IMR-90 (cell line): ENCODE data around the gene SLC2A13. TPM values are rescaled to one million over a fixed set of nuclear protein-coding genes. Genes with fewer than 3 reads are reported as not detected.

Experiments used
- ATAC-seq: fragments of 200-7000 bp; cut with Tn5 transposase; 2 replicates; pipeline ENCODE4 v1.9.1; 2020; ENCODE audit warnings: low read depth, mild to moderate bottlenecking, moderate library complexity
- BruUV-seq: library from RNA; stranded (reverse); fragments of 400-500 nt; replicated peaks from 2 replicates; lab custom pipeline; 2021; lab: Mats Ljungman, UMichigan
- CTCF ChIA-PET: fragments of 300-600 bp; formaldehyde crosslinking; extraction: SDS; loops from one replicate; lab custom pipeline; 2021; ENCODE audit warnings: antibody characterized with exemption; lab: Yijun Ruan, JAX
- POLR2A ChIA-PET: fragments of 300-600 bp; sonication (Branson Sonifier 250); formaldehyde crosslinking; loops from one replicate; lab custom pipeline; 2022; ENCODE audit warnings: antibody characterized with exemption; ENCODE audit not compliant: unreplicated experiment; lab: Charles Lee
- DNase-seq: peaks from one replicate; pipeline ENCODE4 v3.0.0; 2013
- H2AFZ ChIP-seq: replicated peaks from 2 replicates; pipeline ENCODE3; 2013; ENCODE audit warnings: low read length, mild to moderate bottlenecking; ENCODE audit not compliant: poor library complexity
- H2AK5ac ChIP-seq: 2 replicates; pipeline ENCODE4 v1.6.1; 2013; ENCODE audit warnings: low read depth, low read length, inconsistent platforms
- H2AK9ac ChIP-seq: replicated peaks from 2 replicates; pipeline ENCODE3; 2013; ENCODE audit warnings: mild to moderate bottlenecking, low read depth, low read length, moderate library complexity; ENCODE audit not compliant: poor library complexity
- H2BK120ac ChIP-seq: 2 replicates; pipeline ENCODE4 v1.6.1; 2013; ENCODE audit warnings: low read depth, low read length, inconsistent platforms
- H2BK15ac ChIP-seq: 3 replicates; pipeline ENCODE4 v1.6.1; 2013; ENCODE audit warnings: low read depth, low read length, inconsistent platforms
- H2BK20ac ChIP-seq: 2 replicates; pipeline ENCODE4 v1.6.1; 2013; ENCODE audit warnings: low read depth, mild to moderate bottlenecking, inconsistent platforms, low read length, moderate library complexity
- H2BK5ac ChIP-seq: 2 replicates; pipeline ENCODE4 v1.6.1; 2013; ENCODE audit warnings: mild to moderate bottlenecking, low read depth, low read length, inconsistent platforms; ENCODE audit not compliant: poor library complexity, severe bottlenecking
- H3K14ac ChIP-seq: replicated peaks from 2 replicates; pipeline ENCODE4 v1.6.1; 2013; ENCODE audit warnings: low read depth, low read length, inconsistent platforms
- H3K18ac ChIP-seq: 2 replicates; pipeline ENCODE4 v1.6.1; 2013; ENCODE audit warnings: low read depth, low read length, control low read depth
- H3K23ac ChIP-seq: 2 replicates; pipeline ENCODE4 v1.6.1; 2013; ENCODE audit warnings: low read depth, low read length, inconsistent platforms
- H3K27ac ChIP-seq: 2 replicates; pipeline ENCODE4 v1.5.1; 2013; ENCODE audit warnings: mild to moderate bottlenecking, control low read depth, low read length; ENCODE audit not compliant: insufficient read depth
- H3K27me3 ChIP-seq: 2 replicates; pipeline ENCODE4 v1.6.1; 2013; ENCODE audit warnings: low read length; ENCODE audit not compliant: control insufficient read depth, insufficient read depth
- H3K36me3 ChIP-seq: 2 replicates; pipeline ENCODE4 v1.6.1; 2013; ENCODE audit warnings: low read length, mixed read lengths; ENCODE audit not compliant: control insufficient read depth, insufficient read depth
- H3K4ac ChIP-seq: 2 replicates; pipeline ENCODE4 v1.6.1; 2013; ENCODE audit warnings: low read depth, low read length, inconsistent platforms
- H3K4me1 ChIP-seq: 2 replicates; pipeline ENCODE4 v1.6.1; 2013; ENCODE audit warnings: low read length, mixed read lengths; ENCODE audit not compliant: control insufficient read depth, insufficient read depth
- H3K4me2 ChIP-seq: 2 replicates; pipeline ENCODE4 v1.6.1; 2013; ENCODE audit warnings: low read depth, mild to moderate bottlenecking, control low read depth, low read length, moderate library complexity
- H3K4me3 ChIP-seq: 2 replicates; pipeline ENCODE4 v1.5.1; 2013; ENCODE audit warnings: low read depth, mild to moderate bottlenecking, control low read depth, low read length, moderate library complexity; ENCODE audit not compliant: insufficient read depth
- H3K56ac ChIP-seq: 2 replicates; pipeline ENCODE4 v1.6.1; 2013; ENCODE audit warnings: low read length, inconsistent platforms; ENCODE audit not compliant: insufficient read depth; ENCODE audit errors: extremely low read depth
- H3K79me1 ChIP-seq, 2 experiments: 2 replicates each; pipeline ENCODE4 v1.6.1; 2013; ENCODE audit warnings: low read length in 2 of 2, inconsistent platforms in 1 of 2, low read depth in 1 of 2
- H3K9ac ChIP-seq: 2 replicates; pipeline ENCODE4 v1.6.1; 2013; ENCODE audit warnings: low read depth, low read length, control low read depth
- H3K9me1 ChIP-seq: 2 replicates; pipeline ENCODE4 v1.6.1; 2013; ENCODE audit warnings: low read length, inconsistent platforms; ENCODE audit not compliant: insufficient read depth
- H3K9me3 ChIP-seq: 2 replicates; pipeline ENCODE4 v1.6.1; 2013; ENCODE audit warnings: low read length; ENCODE audit not compliant: control insufficient read depth, insufficient read depth
- H4K20me1 ChIP-seq: 2 replicates; pipeline ENCODE4 v1.6.1; 2013; ENCODE audit warnings: low read length, inconsistent platforms; ENCODE audit not compliant: insufficient read depth
- H4K5ac ChIP-seq: 2 replicates; pipeline ENCODE4 v1.6.1; 2013; ENCODE audit warnings: mild to moderate bottlenecking, low read depth, low read length, control low read depth
- H4K8ac ChIP-seq, 2 experiments: 2 replicates each; pipeline ENCODE4 v1.6.1; 2013; ENCODE audit warnings: low read depth in 2 of 2, low read length in 2 of 2, control low read depth in 1 of 2, inconsistent platforms in 1 of 2
- H4K91ac ChIP-seq: 2 replicates; pipeline ENCODE4 v1.6.1; 2013; ENCODE audit warnings: low read depth, low read length, inconsistent platforms; ENCODE audit not compliant: insufficient read depth
- RAD21 ChIP-seq: IDR thresholded peaks from 2 replicates; pipeline ENCODE4 v1.6.1; 2012; ENCODE audit warnings: low read length, improper control_type of control experiment
- WGBS, 2 experiments: methylation state at CpG; one replicate each; pipeline versions ENCODE4 v1.1.5 to v1.1.7; 2013; ENCODE audit warnings: missing lambda C conversion rate in 2 of 2; ENCODE audit not compliant: insufficient read length in 1 of 2; ENCODE audit errors: extremely low coverage in 2 of 2; 5-methylcytosine and 5-hydroxymethylcytosine counted together
- dilution Hi-C: fragments of 300-500 bp; cut with HindIII; formaldehyde crosslinking; loops from one replicate; pipeline ENCODE4 v1.14.3; 2018; ENCODE audit warnings: low sequenced_read_pairs; ENCODE audit not compliant: unreplicated experiment
- in situ Hi-C: fragments of 300-500 bp; cut with MboI; formaldehyde crosslinking; loops from 3 replicates; pipeline ENCODE4 v1.14.3; 2019; ENCODE audit warnings: low sequenced_read_pairs, inconsistent platforms, mixed read lengths
- intact Hi-C: fragments of 100-400 bp; cut with micrococcal nuclease; formaldehyde crosslinking; loops from 2 replicates; pipeline ENCODE4 v1.10.0; 2022
- polyA plus RNA-seq, 3 experiments: library from polyadenylated mRNA; depleted of rRNA; stranded (reverse); fragments of >200 nt; gene quantifications; 2 replicates each; pipeline ENCODE4 v1.2.3, GENCODE V29; 2012; ENCODE audit warnings: low replicate concordance in 1 of 3
- total RNA-seq: library from RNA; depleted of rRNA; stranded (reverse); fragments of >200 nt; gene quantifications from 2 replicates; pipeline ENCODE4 v1.2.3, GENCODE V29; 2012

SLC2A13 gene
- total and polyA plus RNA-seq, 2 of the 4 experiments (the other 2 are of a cell fraction): 1.5 to 3.9 TPM

GRCh38 chr12:39736406-39736805 lies 369.5 kb downstream of the SLC2A13 start:
- WGBS, 2 experiments: 20% methylated on average over 1 of the region's 2 CpGs; no CpG with 5 or more reads in 1 of the 2 experiments
- Histone ChIP-seq H4K5ac (no peak overlapping the region), H2BK15ac (no peak overlapping the region), H2AK5ac (no peak overlapping the region), H3K27me3 (no peaks in the 10 kb centered on the region), H3K9me3 (peaks cover 8% of the 10 kb centered on the region), H3K79me1 (no peaks in the 10 kb centered on the region), H3K14ac (no peak overlapping the region), H3K23ac (no peak overlapping the region), H3K4me1 (no peaks in the 10 kb centered on the region), H3K4me2 (no peak overlapping the region), H3K27ac (no peak overlapping the region), H3K56ac (no peak overlapping the region), H2AK9ac (no peak overlapping the region), H3K18ac (no peak overlapping the region), H2BK5ac (no peak overlapping the region), H2BK20ac (no peak overlapping the region), H3K36me3 (no peaks in the 10 kb centered on the region), H2AFZ (no peak overlapping the region), H4K91ac (no peak overlapping the region), H3K9ac (no peak overlapping the region), H3K4ac (no peak overlapping the region), H3K4me3 (no peak overlapping the region), H3K9me1 (no peaks in the 10 kb centered on the region), H4K20me1 (no peaks in the 10 kb centered on the region), H4K8ac (no peak overlapping the region), H2BK120ac (no peak overlapping the region)
- POLR2A ChIA-PET: no interaction called here
- dilution Hi-C loops: no loop called here
- BruUV-seq: no TSS peak
- CTCF ChIA-PET: no interaction called here
- no peak for ATAC-seq
- in situ Hi-C loops: no loop called here
- DNase-seq: no peak
- intact Hi-C loops: no loop called here
- TF ChIP-seq RAD21: no peak
